Measurements from ENCODE around the gene RNU6-7. TPM values are rescaled to one million over a fixed set of nuclear protein-coding genes. Genes with fewer than 3 reads are reported as not detected.

The RNU6-7 gene
- not detected for polyA plus RNA-seq
- long read RNA-seq, donor 1 = 0 reads
- long read RNA-seq, donor 2 = 0 reads
- long read RNA-seq, donor 3 = 0 reads
- long read RNA-seq, donor 4 = 0 reads
- long read RNA-seq, donor 5 = 0 reads
- long read RNA-seq, donor 6 = 0 reads
- long read RNA-seq, donor 7 = 0 reads
- long read RNA-seq, donor 8 = 0 reads
- long read RNA-seq, donor 9 = 0 reads
- long read RNA-seq, donor 10 = 0 reads

DNA sequence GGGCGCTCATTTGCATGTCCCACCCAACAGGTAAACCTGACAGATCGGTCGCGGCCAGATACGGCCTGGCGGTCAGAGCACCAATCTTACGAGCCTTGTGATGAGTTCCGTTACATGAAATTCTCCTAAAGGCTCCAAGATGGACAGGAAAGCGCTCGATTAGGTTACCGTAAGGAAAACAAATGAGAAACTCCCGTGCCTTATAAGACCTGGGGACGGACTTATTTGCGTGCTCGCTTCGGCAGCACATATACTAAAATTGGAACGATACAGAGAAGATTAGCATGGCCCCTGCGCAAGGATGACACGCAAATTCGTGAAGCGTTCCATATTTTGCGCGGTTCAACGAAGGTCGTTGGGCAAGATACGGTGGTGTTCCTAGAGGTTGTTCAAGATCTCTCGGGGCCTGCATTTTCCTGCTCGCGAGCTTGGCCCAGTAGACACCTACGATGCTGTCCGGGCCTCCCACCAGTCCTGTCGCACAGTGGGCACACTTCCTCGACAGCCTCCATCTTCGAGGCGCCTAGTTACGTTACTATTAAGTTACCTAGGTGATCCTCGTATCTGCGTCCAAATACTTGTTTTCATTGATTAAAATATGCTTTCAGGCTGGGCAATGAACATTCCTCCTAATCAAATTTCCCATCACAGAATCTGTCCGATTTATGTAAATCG, at the start of gene RNU6-7:
RNU6-7 (plus strand) TSS at position 230 of the 675 bp plus-strand sequence.
- Histone ChIP-seq H3K4me3 (ENCODE audit: low read depth in 1 of 3, low read length in 3 of 3) (peak within 1 kb of the TSS; percentile 42 to 91 (median 71)), H3K27me3 (ENCODE audit: control insufficient read depth in 3 of 3, insufficient read depth in 3 of 3, low read length in 3 of 3) (no peaks in the 10 kb centered on the region), H3K36me3 (ENCODE audit: control insufficient read depth in 3 of 3, insufficient read depth in 2 of 3, low read depth in 1 of 3, low read length in 3 of 3) (no peaks in the 10 kb centered on the region), H3K9me3 (ENCODE audit: control insufficient read depth in 2 of 2, insufficient read depth in 1 of 2, low read depth in 1 of 2, low read length in 1 of 2) (no peaks in the 10 kb centered on the region), H3K27ac (ENCODE audit: low read depth in 1 of 3, low read length in 2 of 3) (peak within 1 kb of the TSS; percentile 68 to 96 (median 93)), H3K4me1 (ENCODE audit: control insufficient read depth in 3 of 3, insufficient read depth in 2 of 3, low read depth in 1 of 3, low read length in 2 of 3) (peaks cover 0 to 15% (median 0%) of the 10 kb centered on the region in 3 donors)
- DNase-seq (peak in 1 of 2 donors; percentile 82), FAIRE-seq (no peak)
- 1 to 3% (median 1%) methylated on average over 40 of the region's 40 CpGs for WGBS, 3 donors

DNA sequence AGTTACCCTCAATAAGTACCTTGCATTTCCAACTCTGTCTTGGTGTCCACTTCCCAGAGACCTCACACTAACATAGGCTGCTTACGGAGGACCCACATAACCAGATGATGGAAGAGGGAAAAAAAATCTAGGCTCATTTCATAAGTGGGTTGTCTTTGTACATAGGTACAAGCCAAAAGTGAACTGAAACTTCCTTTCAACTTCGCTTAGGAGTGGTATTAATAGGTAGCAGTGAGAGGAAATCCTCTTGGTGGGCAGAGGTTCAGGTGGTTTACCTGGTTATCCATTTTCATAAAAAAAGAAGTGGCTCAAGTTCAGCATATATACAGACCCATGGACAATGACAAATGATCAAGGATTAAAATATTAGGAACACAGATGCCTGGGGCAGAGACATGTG, 35.8 kb upstream of the RNU6-7 start:
- DNase-seq (no peak), FAIRE-seq (no peak)
- H3K4me3 ChIP-seq (ENCODE audit: low read depth in 1 of 3, low read length in 3 of 3) = no peak overlapping the region
- 84 to 92% (median 90%) methylated on average over 2 of the region's 2 CpGs for WGBS, 3 donors
- H3K27me3 ChIP-seq (ENCODE audit: control insufficient read depth in 3 of 3, insufficient read depth in 3 of 3, low read length in 3 of 3) = no peaks in the 10 kb centered on the region
- H3K27ac ChIP-seq (ENCODE audit: low read depth in 1 of 3, low read length in 2 of 3) = no peak overlapping the region
- no peaks in the 10 kb centered on the region for H3K9me3 ChIP-seq (ENCODE audit: control insufficient read depth in 2 of 2, insufficient read depth in 1 of 2, low read depth in 1 of 2, low read length in 1 of 2)
- H3K4me1 ChIP-seq (ENCODE audit: control insufficient read depth in 3 of 3, insufficient read depth in 2 of 3, low read depth in 1 of 3, low read length in 2 of 3) = no peaks in the 10 kb centered on the region
- no peaks in the 10 kb centered on the region for H3K36me3 ChIP-seq (ENCODE audit: control insufficient read depth in 3 of 3, insufficient read depth in 2 of 3, low read depth in 1 of 3, low read length in 3 of 3)

DNA sequence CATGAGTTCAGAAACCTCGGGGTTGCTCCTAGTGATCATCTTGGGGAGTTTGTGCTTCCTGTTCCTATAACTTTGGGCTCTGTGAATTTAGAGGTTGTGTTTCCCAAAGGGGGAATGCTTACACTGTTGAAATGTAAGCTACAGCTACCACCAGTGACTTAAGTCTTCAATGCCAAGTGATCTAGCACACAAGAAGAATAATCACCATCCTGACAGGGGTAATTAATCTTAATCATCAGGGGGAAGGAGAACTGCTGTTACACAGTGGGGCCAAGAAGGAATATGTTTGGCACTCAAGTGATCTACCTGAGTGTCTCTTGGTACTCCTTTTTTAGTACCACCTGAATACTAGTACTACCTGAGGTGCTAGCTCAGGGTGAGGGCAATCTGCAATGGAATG, 34.9 kb upstream of the RNU6-7 start:
- WGBS, 3 donors = 86 to 92% (median 91%) methylated on average over 1 of the region's 1 CpG
- Histone ChIP-seq H3K27me3 (ENCODE audit: control insufficient read depth in 3 of 3, insufficient read depth in 3 of 3, low read length in 3 of 3) (no peaks in the 10 kb centered on the region), H3K4me1 (ENCODE audit: control insufficient read depth in 3 of 3, insufficient read depth in 2 of 3, low read depth in 1 of 3, low read length in 2 of 3) (no peaks in the 10 kb centered on the region), H3K36me3 (ENCODE audit: control insufficient read depth in 3 of 3, insufficient read depth in 2 of 3, low read depth in 1 of 3, low read length in 3 of 3) (no peaks in the 10 kb centered on the region), H3K9me3 (ENCODE audit: control insufficient read depth in 2 of 2, insufficient read depth in 1 of 2, low read depth in 1 of 2, low read length in 1 of 2) (no peaks in the 10 kb centered on the region), H3K27ac (ENCODE audit: low read depth in 1 of 3, low read length in 2 of 3) (no peak overlapping the region), H3K4me3 (ENCODE audit: low read depth in 1 of 3, low read length in 3 of 3) (no peak overlapping the region)
- DNase-seq (no peak), FAIRE-seq (no peak)

GRCh38 chr14:32167907-32168306, 33.9 kb upstream of the RNU6-7 start:
- DNase-seq = no peak
- no peaks in the 10 kb centered on the region for H3K27me3 ChIP-seq (ENCODE audit: control insufficient read depth in 3 of 3, insufficient read depth in 3 of 3, low read length in 3 of 3)
- no peaks in the 10 kb centered on the region for H3K36me3 ChIP-seq (ENCODE audit: control insufficient read depth in 3 of 3, insufficient read depth in 2 of 3, low read depth in 1 of 3, low read length in 3 of 3)
- no peak for FAIRE-seq
- WGBS, 3 donors = 73 to 89% (median 76%) methylated on average over 3 of the region's 3 CpGs
- H3K4me3 ChIP-seq (ENCODE audit: low read depth in 1 of 3, low read length in 3 of 3) = no peak overlapping the region
- no peaks in the 10 kb centered on the region for H3K4me1 ChIP-seq (ENCODE audit: control insufficient read depth in 3 of 3, insufficient read depth in 2 of 3, low read depth in 1 of 3, low read length in 2 of 3)
- H3K27ac ChIP-seq (ENCODE audit: low read depth in 1 of 3, low read length in 2 of 3) = no peak overlapping the region
- H3K9me3 ChIP-seq (ENCODE audit: control insufficient read depth in 2 of 2, insufficient read depth in 1 of 2, low read depth in 1 of 2, low read length in 1 of 2) = no peaks in the 10 kb centered on the region

- no peak overlapping the region for H3K27ac ChIP-seq (ENCODE audit: low read depth in 1 of 3, low read length in 2 of 3)
- 72 to 89% (median 78%) methylated on average over 3 of the region's 3 CpGs for WGBS, 3 donors
These were observed 32.7 kb upstream of the RNU6-7 start for GRCh38 chr14:32169191-32169590.

DNA sequence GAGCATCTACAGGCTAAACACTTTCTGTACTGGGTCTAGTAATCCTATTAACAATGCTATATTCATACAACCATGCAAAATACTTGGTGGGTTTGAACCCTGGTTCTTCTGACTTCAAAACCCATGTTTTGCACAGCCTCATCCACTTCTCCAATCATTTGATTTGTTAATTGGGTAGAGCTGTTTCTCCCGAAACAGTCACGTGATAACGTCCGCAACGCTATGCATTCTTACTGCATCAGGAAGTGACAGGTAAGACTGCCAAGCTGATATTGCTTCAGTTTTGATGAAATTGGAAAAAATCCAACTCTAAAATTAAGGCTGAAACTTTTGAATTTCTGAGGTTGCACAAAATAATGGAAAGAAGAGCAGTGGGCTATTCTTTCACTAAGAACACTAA, 30.4 kb upstream of the RNU6-7 start:
- no peaks in the 10 kb centered on the region for H3K27me3 ChIP-seq (ENCODE audit: control insufficient read depth in 3 of 3, insufficient read depth in 3 of 3, low read length in 3 of 3)
- DNase-seq = no peak
- H3K9me3 ChIP-seq (ENCODE audit: control insufficient read depth in 2 of 2, insufficient read depth in 1 of 2, low read depth in 1 of 2, low read length in 1 of 2) = no peaks in the 10 kb centered on the region
- no peaks in the 10 kb centered on the region for H3K36me3 ChIP-seq (ENCODE audit: control insufficient read depth in 3 of 3, insufficient read depth in 2 of 3, low read depth in 1 of 3, low read length in 3 of 3)
- H3K4me3 ChIP-seq (ENCODE audit: low read depth in 1 of 3, low read length in 3 of 3) = no peak overlapping the region
- H3K4me1 ChIP-seq (ENCODE audit: control insufficient read depth in 3 of 3, insufficient read depth in 2 of 3, low read depth in 1 of 3, low read length in 2 of 3) = no peaks in the 10 kb centered on the region
- no peak for FAIRE-seq
- WGBS, 3 donors = 85 to 93% (median 89%) methylated on average over 5 of the region's 5 CpGs
- no peak overlapping the region for H3K27ac ChIP-seq (ENCODE audit: low read depth in 1 of 3, low read length in 2 of 3)

More at GRCh38 chr14:32169191-32169590, 32.7 kb upstream of the RNU6-7 start:
- FAIRE-seq (no peak), DNase-seq (no peak)
- H3K4me3 ChIP-seq (ENCODE audit: low read depth in 1 of 3, low read length in 3 of 3) = no peak overlapping the region
- H3K9me3 ChIP-seq (ENCODE audit: control insufficient read depth in 2 of 2, insufficient read depth in 1 of 2, low read depth in 1 of 2, low read length in 1 of 2) = no peaks in the 10 kb centered on the region
- no peaks in the 10 kb centered on the region for H3K36me3 ChIP-seq (ENCODE audit: control insufficient read depth in 3 of 3, insufficient read depth in 2 of 3, low read depth in 1 of 3, low read length in 3 of 3)
- no peaks in the 10 kb centered on the region for H3K27me3 ChIP-seq (ENCODE audit: control insufficient read depth in 3 of 3, insufficient read depth in 3 of 3, low read length in 3 of 3)
- no peaks in the 10 kb centered on the region for H3K4me1 ChIP-seq (ENCODE audit: control insufficient read depth in 3 of 3, insufficient read depth in 2 of 3, low read depth in 1 of 3, low read length in 2 of 3)

DNA sequence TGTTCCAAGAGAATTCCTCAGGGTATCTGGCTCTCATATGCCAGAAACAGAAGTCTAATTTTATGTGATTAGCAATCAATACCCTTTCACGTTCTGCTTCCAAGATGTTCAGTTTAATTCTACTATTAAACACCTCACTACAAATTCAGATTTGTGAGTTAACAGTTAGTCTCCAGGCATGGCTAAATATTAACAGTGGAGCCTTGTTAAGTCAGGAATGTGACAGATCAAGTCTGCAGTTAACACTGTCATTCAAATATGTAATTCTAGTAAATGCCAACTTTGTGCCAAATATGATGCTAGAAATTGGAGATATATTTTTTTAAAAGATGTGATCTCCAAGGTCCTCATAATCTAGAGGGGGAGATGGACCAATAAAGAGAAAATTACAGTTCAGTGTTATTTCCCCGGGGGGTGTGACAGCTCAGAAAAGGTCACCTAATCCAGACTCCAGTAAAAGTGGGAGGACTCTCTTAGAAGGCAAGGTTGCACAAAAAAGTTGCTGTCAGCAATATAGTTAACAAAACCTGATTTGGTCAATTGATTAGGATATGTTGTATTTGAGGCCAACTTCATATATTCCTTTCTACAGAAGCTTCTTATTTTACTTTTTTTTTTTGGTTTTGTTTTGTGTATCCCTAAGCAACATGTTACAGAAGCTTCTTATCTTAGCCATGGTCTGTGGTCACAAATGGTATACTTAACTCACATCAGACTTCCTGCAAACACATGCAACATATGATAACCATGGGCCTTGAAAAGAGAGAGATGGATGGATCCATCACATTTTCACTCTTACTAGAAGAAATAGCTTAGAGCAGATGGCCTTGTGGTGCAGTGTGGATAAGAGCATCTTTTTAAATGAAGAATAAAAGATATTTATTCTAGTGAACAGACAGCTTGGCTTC, 18.4 kb upstream of the RNU6-7 start:
- Histone ChIP-seq H3K27ac (ENCODE audit: low read depth in 1 of 3, low read length in 2 of 3) (no peak overlapping the region), H3K9me3 (ENCODE audit: control insufficient read depth in 2 of 2, insufficient read depth in 1 of 2, low read depth in 1 of 2, low read length in 1 of 2) (peaks cover 0 to 3% of the 10 kb centered on the region in 2 donors), H3K36me3 (ENCODE audit: control insufficient read depth in 3 of 3, insufficient read depth in 2 of 3, low read depth in 1 of 3, low read length in 3 of 3) (no peaks in the 10 kb centered on the region), H3K27me3 (ENCODE audit: control insufficient read depth in 3 of 3, insufficient read depth in 3 of 3, low read length in 3 of 3) (no peaks in the 10 kb centered on the region), H3K4me3 (ENCODE audit: low read depth in 1 of 3, low read length in 3 of 3) (no peak overlapping the region), H3K4me1 (ENCODE audit: control insufficient read depth in 3 of 3, insufficient read depth in 2 of 3, low read depth in 1 of 3, low read length in 2 of 3) (peaks cover 0 to 4% (median 0%) of the 10 kb centered on the region in 3 donors)
- DNase-seq = peak in 1 of 2 donors; percentile 35
- FAIRE-seq = no peak
- WGBS, 3 donors = 26 to 67% (median 31%) methylated on average over 2 of the region's 2 CpGs

DNA sequence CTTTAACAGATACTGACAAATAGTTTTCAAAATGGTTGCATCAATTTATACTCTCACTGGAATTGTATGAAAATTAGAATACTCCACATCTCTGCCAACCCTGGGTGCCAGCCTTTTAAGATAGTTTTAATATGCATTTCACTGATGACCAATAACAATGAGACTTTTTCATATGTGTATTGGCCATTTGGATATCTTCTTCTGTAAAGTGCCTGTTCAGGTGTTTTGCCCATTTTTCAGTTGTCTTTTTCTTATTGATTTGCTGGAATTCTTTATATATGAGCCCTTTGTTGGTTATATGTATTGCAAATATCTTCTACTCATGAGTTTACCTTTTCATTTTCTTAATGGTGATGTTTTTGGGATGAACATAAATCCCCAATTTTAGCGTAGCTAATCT, 16.7 kb upstream of the RNU6-7 start:
- peaks cover 0 to 4% (median 0%) of the 10 kb centered on the region in 3 donors for H3K4me1 ChIP-seq (ENCODE audit: control insufficient read depth in 3 of 3, insufficient read depth in 2 of 3, low read depth in 1 of 3, low read length in 2 of 3)
- no peaks in the 10 kb centered on the region for H3K36me3 ChIP-seq (ENCODE audit: control insufficient read depth in 3 of 3, insufficient read depth in 2 of 3, low read depth in 1 of 3, low read length in 3 of 3)
- H3K27ac ChIP-seq (ENCODE audit: low read depth in 1 of 3, low read length in 2 of 3) = no peak overlapping the region
- FAIRE-seq = no peak
- WGBS, 3 donors = 90 to 97% (median 97%) methylated on average over 1 of the region's 1 CpG
- no peak for DNase-seq
- H3K9me3 ChIP-seq (ENCODE audit: control insufficient read depth in 2 of 2, insufficient read depth in 1 of 2, low read depth in 1 of 2, low read length in 1 of 2) = peaks cover 0 to 3% of the 10 kb centered on the region in 2 donors
- no peak overlapping the region for H3K4me3 ChIP-seq (ENCODE audit: low read depth in 1 of 3, low read length in 3 of 3)
- no peaks in the 10 kb centered on the region for H3K27me3 ChIP-seq (ENCODE audit: control insufficient read depth in 3 of 3, insufficient read depth in 3 of 3, low read length in 3 of 3)
